OCI-LY3 (cell line): ENCODE data around the gene ABHD12.

ENCODE experiments used
- H2AFZ ChIP-seq: fragments of 200-600, 300-600 bp; shearing (Covaris generic); 2 replicates; pipeline ENCODE4 v1.6.0; 2014; ENCODE audit warnings: antibody characterized with exemption, low read depth, low read length
- H3K27ac ChIP-seq: fragments of 200-600, 300-600 bp; sonication (generic); 2 replicates; pipeline ENCODE4 v1.5.1; 2014; ENCODE audit warnings: mild to moderate bottlenecking, low read length, moderate library complexity, mixed read lengths
- H3K27me3 ChIP-seq: fragments of 200-600, 300-600 bp; sonication (generic); 2 replicates; pipeline ENCODE4 v1.6.1; 2014; ENCODE audit warnings: low read depth, low read length, mixed read lengths
- H3K36me3 ChIP-seq: fragments of 200-600, 300-600 bp; sonication (generic); replicated peaks from 2 replicates; pipeline ENCODE3; 2014; ENCODE audit warnings: low read depth, low read length, mixed read lengths
- H3K4me1 ChIP-seq: fragments of 300-600, 200-600 bp; sonication (generic); 2 replicates; pipeline ENCODE4 v1.6.1; 2014; ENCODE audit warnings: low read length, mixed read lengths
- H3K4me2 ChIP-seq: fragments of 200-600, 300-600 bp; sonication (generic); 2 replicates; pipeline ENCODE4 v1.6.1; 2014; ENCODE audit warnings: low read length, mixed read lengths
- H3K4me3 ChIP-seq: fragments of 300-600, 200-600 bp; sonication (generic); 2 replicates; pipeline ENCODE4 v1.5.1; 2014; ENCODE audit warnings: antibody characterized with exemption, mild to moderate bottlenecking, low read length, moderate library complexity
- H3K79me2 ChIP-seq: fragments of 300-600, 200-600 bp; shearing (Covaris generic); 2 replicates; pipeline ENCODE4 v1.6.1; 2014; ENCODE audit warnings: mild to moderate bottlenecking, low read length, mixed read lengths
- H3K9ac ChIP-seq: fragments of 300-600, 200-600 bp; shearing (Covaris generic); 2 replicates; pipeline ENCODE4 v1.6.0; 2014; ENCODE audit warnings: mild to moderate bottlenecking, low read length, moderate library complexity
- H3K9me3 ChIP-seq: fragments of 200-600, 300-600 bp; shearing (Covaris generic); 2 replicates; pipeline ENCODE4 v1.6.1; 2014; ENCODE audit warnings: low read length, mixed read lengths; ENCODE audit not compliant: insufficient read depth
- H4K20me1 ChIP-seq: fragments of 200-600, 300-600 bp; sonication (generic); 2 replicates; pipeline ENCODE4 v1.6.1; 2016; ENCODE audit warnings: low read length, mixed read lengths; ENCODE audit not compliant: insufficient read depth
- CTCF ChIP-seq: fragments of 200-600, 300-600 bp; sonication (generic); IDR thresholded peaks from 2 replicates; pipeline ENCODE4 v1.5.1; 2014; ENCODE audit warnings: antibody characterized with exemption, low read length, low read depth
- EZH2phosphoT487 ChIP-seq: fragments of 200-600 bp; shearing (Covaris generic); IDR thresholded peaks from 2 replicates; pipeline ENCODE4 v1.6.1; 2018; ENCODE audit warnings: antibody characterized with exemption, mixed run types, low read depth

ABHD12 gene

GRCh38 chr20:25291432-25292133, 99.1 kb downstream of the ABHD12 start:
- Histone ChIP-seq H3K36me3 (peaks cover 31% of the 10 kb centered on the region), H3K27ac (no peak overlapping the region)

GRCh38 chr20:25290646-25291431, 99.8 kb downstream of the ABHD12 start:
- Histone ChIP-seq H3K4me3 (no peak overlapping the region), H4K20me1 (peaks cover 5% of the 10 kb centered on the region), H3K4me2 (no peak overlapping the region), H3K36me3 (peaks cover 27% of the 10 kb centered on the region), H3K9ac (no peak overlapping the region), H2AFZ (no peak overlapping the region), H3K27me3 (no peaks in the 10 kb centered on the region), H3K9me3 (no peaks in the 10 kb centered on the region), H3K27ac (no peak overlapping the region), H3K4me1 (peaks cover 25% of the 10 kb centered on the region), H3K79me2 (no peaks in the 10 kb centered on the region)
- TF ChIP-seq CTCF = no peak
- TF ChIP-seq EZH2phosphoT487 = no peak

More at GRCh38 chr20:25291432-25292133, 99.1 kb downstream of the ABHD12 start:
- no peak overlapping the region for H2AFZ ChIP-seq
- no peaks in the 10 kb centered on the region for H3K79me2 ChIP-seq
- H3K9ac ChIP-seq = no peak overlapping the region
- no peaks in the 10 kb centered on the region for H3K9me3 ChIP-seq
- no peaks in the 10 kb centered on the region for H3K27me3 ChIP-seq
- peaks cover 5% of the 10 kb centered on the region for H4K20me1 ChIP-seq
- peaks cover 27% of the 10 kb centered on the region for H3K4me1 ChIP-seq
- no peak for TF ChIP-seq EZH2phosphoT487
- TF ChIP-seq CTCF = no peak
- no peak overlapping the region for H3K4me2 ChIP-seq
- H3K4me3 ChIP-seq = no peak overlapping the region

GRCh38 chr20:25289886-25290597, 100.6 kb downstream of the ABHD12 start:
- TF ChIP-seq CTCF (no peak), EZH2phosphoT487 (no peak)
- Histone ChIP-seq H3K4me2 (no peak overlapping the region), H3K4me1 (peaks cover 22% of the 10 kb centered on the region), H3K27me3 (no peaks in the 10 kb centered on the region), H3K79me2 (no peaks in the 10 kb centered on the region), H3K9ac (no peak overlapping the region), H3K36me3 (peaks cover 22% of the 10 kb centered on the region), H3K27ac (no peak overlapping the region), H2AFZ (no peak overlapping the region), H3K4me3 (no peak overlapping the region), H4K20me1 (peaks cover 5% of the 10 kb centered on the region), H3K9me3 (no peaks in the 10 kb centered on the region)
